H9 (cell line): ENCODE data around the gene ARL16. TPM values are rescaled to one million over a fixed set of nuclear protein-coding genes. Genes with fewer than 3 reads are reported as not detected.

Experiments
- DNase-seq: peaks from one replicate; pipeline ENCODE4 v3.0.0-alpha.2; 2017
- H2AFZ ChIP-seq: one replicate; pipeline ENCODE4 v1.6.1; 2013; ENCODE audit warnings: mild to moderate bottlenecking, low read length, control low read depth, moderate library complexity
- H2AK5ac ChIP-seq: 2 replicates; pipeline ENCODE4 v1.6.1; 2013; ENCODE audit warnings: low read length, control low read depth, mixed read lengths; ENCODE audit not compliant: insufficient read length
- H2BK120ac ChIP-seq: one replicate; pipeline ENCODE4 v1.6.1; 2013; ENCODE audit warnings: low read depth, mild to moderate bottlenecking, low read length, control low read depth, inconsistent platforms; ENCODE audit not compliant: poor library complexity, severe bottlenecking
- H2BK12ac ChIP-seq: 2 replicates; pipeline ENCODE4 v1.6.1; 2013; ENCODE audit warnings: low read length, control low read depth, mixed read lengths, low read depth; ENCODE audit not compliant: insufficient read length
- H2BK15ac ChIP-seq: 2 replicates; pipeline ENCODE4 v1.6.1; 2013; ENCODE audit warnings: low read depth, low read length, control low read depth
- H2BK20ac ChIP-seq: one replicate; pipeline ENCODE4 v1.6.1; 2013; ENCODE audit warnings: low read depth, mild to moderate bottlenecking, low read length, control low read depth, inconsistent platforms; ENCODE audit not compliant: poor library complexity, severe bottlenecking
- H2BK5ac ChIP-seq: 2 replicates; pipeline ENCODE4 v1.6.1; 2013; ENCODE audit warnings: low read length, control low read depth, mixed read lengths; ENCODE audit not compliant: insufficient read length
- H3K14ac ChIP-seq: 2 replicates; pipeline ENCODE4 v1.6.1; 2013; ENCODE audit warnings: low read length, control low read depth; ENCODE audit not compliant: insufficient read depth
- H3K18ac ChIP-seq: 2 replicates; pipeline ENCODE4 v1.6.1; 2013; ENCODE audit warnings: low read depth, mild to moderate bottlenecking, mixed read lengths, low read length, control low read depth; ENCODE audit not compliant: insufficient read length
- H3K23ac ChIP-seq: 2 replicates; pipeline ENCODE4 v1.6.1; 2013; ENCODE audit warnings: low read length, control low read depth, mixed read lengths, low read depth; ENCODE audit not compliant: insufficient read length
- H3K23me2 ChIP-seq: 2 replicates; pipeline ENCODE4 v1.6.1; 2013; ENCODE audit warnings: low read depth, mild to moderate bottlenecking, mixed read lengths, low read length, control low read depth; ENCODE audit not compliant: insufficient read length, poor library complexity, severe bottlenecking
- H3K27ac ChIP-seq: 2 replicates; pipeline ENCODE4 v1.5.1; 2013; ENCODE audit warnings: low read length, control low read depth, mixed read lengths, low read depth; ENCODE audit not compliant: insufficient read length
- H3K27me3 ChIP-seq: 2 replicates; pipeline ENCODE4 v1.6.1; 2013; ENCODE audit warnings: low read length, control low read depth, inconsistent platforms; ENCODE audit not compliant: insufficient read depth
- H3K4ac ChIP-seq: 2 replicates; pipeline ENCODE4 v1.6.1; 2013; ENCODE audit warnings: low read depth, mild to moderate bottlenecking, control low read depth, inconsistent platforms, low read length, moderate library complexity
- H3K4me1 ChIP-seq: 2 replicates; pipeline ENCODE4 v1.6.1; 2013; ENCODE audit warnings: low read length, control low read depth, inconsistent platforms; ENCODE audit not compliant: insufficient read depth
- H3K4me2 ChIP-seq: 2 replicates; pipeline ENCODE4 v1.6.1; 2013; ENCODE audit warnings: low read length, control low read depth, mixed read lengths; ENCODE audit not compliant: insufficient read length, insufficient read depth
- H3K56ac ChIP-seq: 2 replicates; pipeline ENCODE4 v1.6.1; 2013; ENCODE audit warnings: low read depth, mild to moderate bottlenecking, mixed read lengths, low read length, control low read depth; ENCODE audit not compliant: insufficient read length
- H3K79me1 ChIP-seq: 2 replicates; pipeline ENCODE4 v1.6.1; 2013; ENCODE audit warnings: low read depth, mild to moderate bottlenecking, moderate library complexity, low read length, control low read depth, inconsistent platforms; ENCODE audit not compliant: insufficient read depth, poor library complexity, severe bottlenecking
- H3K79me2 ChIP-seq: 2 replicates; pipeline ENCODE4 v1.6.1; 2013; ENCODE audit warnings: low read length, control low read depth, inconsistent platforms; ENCODE audit not compliant: insufficient read depth
- H3K9ac ChIP-seq: 2 replicates; pipeline ENCODE4 v1.6.1; 2013; ENCODE audit warnings: low read length, control low read depth, mixed read lengths; ENCODE audit not compliant: insufficient read length; ENCODE audit errors: extremely low read depth
- H3K9me3 ChIP-seq: one replicate; pipeline ENCODE4 v1.6.1; 2013; ENCODE audit warnings: low read depth, low read length, inconsistent platforms; ENCODE audit not compliant: control insufficient read depth
- H3T11ph ChIP-seq: one replicate; pipeline ENCODE4 v1.6.1; 2013; ENCODE audit warnings: mild to moderate bottlenecking, low read length, control low read depth, inconsistent platforms
- H4K20me1 ChIP-seq: one replicate; pipeline ENCODE4 v1.6.1; 2013; ENCODE audit not compliant: control insufficient read depth, insufficient read length, insufficient read depth
- H4K5ac ChIP-seq: 2 replicates; pipeline ENCODE4 v1.6.1; 2013; ENCODE audit warnings: low read depth, mild to moderate bottlenecking, mixed read lengths, low read length, control low read depth; ENCODE audit not compliant: insufficient read length
- H4K8ac ChIP-seq: replicated peaks from 2 replicates; pipeline ENCODE4 v1.6.1; 2013; ENCODE audit warnings: low read length, control low read depth, mixed read lengths, low read depth; ENCODE audit not compliant: insufficient read length
- H4K91ac ChIP-seq: 2 replicates; pipeline ENCODE4 v1.6.1; 2013; ENCODE audit warnings: low read depth, mild to moderate bottlenecking, moderate library complexity, mixed read lengths, low read length, control low read depth; ENCODE audit not compliant: insufficient read length
- H3K27ac Mint-ChIP-seq, 3 experiments: 2 replicates in 2 of 3; 3 replicates in 1 of 3; pipeline ENCODE4 v1.8.0; 2020 to 2021; ENCODE audit warnings: mixed read lengths in 3 of 3, mild to moderate bottlenecking in 1 of 3, moderate library complexity in 1 of 3
- H3K27me3 Mint-ChIP-seq: 2 replicates; pipeline ENCODE4 v1.8.0; 2021; ENCODE audit warnings: low read depth, mild to moderate bottlenecking, moderate library complexity, mixed read lengths
- H3K36me3 Mint-ChIP-seq, 3 experiments: 2 replicates in 2 of 3; 3 replicates in 1 of 3; pipeline ENCODE4 v1.8.0; 2020 to 2021; ENCODE audit warnings: low read depth in 3 of 3, mixed read lengths in 3 of 3; ENCODE audit not compliant: insufficient read depth in 1 of 3
- H3K4me1 Mint-ChIP-seq, 2 experiments: 2 replicates each; pipeline ENCODE4 v1.8.0; 2020; ENCODE audit warnings: mixed read lengths in 2 of 2
- H3K4me3 Mint-ChIP-seq, 2 experiments: 2 replicates in 1 of 2; 3 replicates in 1 of 2; pipeline ENCODE4 v1.8.0; 2020 to 2021; ENCODE audit warnings: mild to moderate bottlenecking in 2 of 2, mixed read lengths in 2 of 2, moderate library complexity in 1 of 2
- H3K9me3 Mint-ChIP-seq, 2 experiments: 2 replicates in 1 of 2; 3 replicates in 1 of 2; pipeline ENCODE4 v1.8.0; 2020; ENCODE audit warnings: mild to moderate bottlenecking in 2 of 2, mixed read lengths in 2 of 2, moderate library complexity in 1 of 2
- CTCF ChIP-seq: fragments of 200-600 bp; sonication (generic); conservative IDR thresholded peaks from 3 replicates; pipeline ENCODE4 v1.8.0; 2021; ENCODE audit warnings: antibody characterized with exemption, mild to moderate bottlenecking
- WGBS: extraction: QIAGEN DNeasy Blood & Tissue Kit; methylation state at CpG from one replicate; pipeline ENCODE4 v1.1.7; 2013; ENCODE audit warnings: missing lambda C conversion rate, low lambda C conversion rate, mixed read lengths; ENCODE audit not compliant: insufficient read length; ENCODE audit errors: extremely low coverage; 5-methylcytosine and 5-hydroxymethylcytosine counted together
- total RNA-seq: library from RNA; stranded (reverse); gene quantifications from 2 replicates; pipeline ENCODE4 v1.2.1, GENCODE V29; 2021

ARL16 gene
- total RNA-seq, 1 experiment from 2014 or later, result 58.6 TPM

- DNase-seq, result no peak
- Histone ChIP-seq H2BK12ac (no peak overlapping the region), H3K27me3 (no peaks in the 10 kb centered on the region), H3K4me2 (no peak overlapping the region), H4K91ac (no peak overlapping the region), H4K5ac (no peak overlapping the region), H2AFZ (no peak overlapping the region), H3T11ph (no peak overlapping the region), H3K18ac (no peak overlapping the region), H2BK5ac (no peak overlapping the region), H3K27ac (no peak overlapping the region), H4K8ac (no peak overlapping the region), H3K23ac (no peak overlapping the region), H2AK5ac (no peak overlapping the region), H3K9ac (no peak overlapping the region), H3K79me2 (peaks cover 2% of the 10 kb centered on the region; the same call in 1 of the 2 replicates), H3K23me2 (no peaks in the 10 kb centered on the region), H2BK20ac (no peak overlapping the region), H3K79me1 (no peaks in the 10 kb centered on the region), H3K14ac (no peak overlapping the region), H4K20me1 (no peaks in the 10 kb centered on the region), H2BK15ac (no peak overlapping the region), H2BK120ac (no peak overlapping the region), H3K56ac (no peak overlapping the region), H3K9me3 (no peaks in the 10 kb centered on the region), H3K4me1 (no peaks in the 10 kb centered on the region), H3K4ac (no peak overlapping the region)
- Mint-ChIP-seq H3K27me3 (no peaks in the 10 kb centered on the region), H3K27ac (no peak overlapping the region; a peak in 1 of 7 replicates), H3K9me3 (no peaks in the 10 kb centered on the region), H3K4me1 (no peaks in the 10 kb centered on the region), H3K4me3 (no peak overlapping the region), H3K36me3 (peaks cover 35 to 73% (median 62%) of the 10 kb centered on the region in 3 experiments)
- no CpG with 5 or more reads among the region's 18 CpGs for WGBS
- no peak for TF ChIP-seq CTCF
Observed at GRCh38 chr17:81691196-81691595, 7.6 kb upstream of the ARL16 start.
